IPS-NIHi11 (cell line): ENCODE measurements around the gene ZSCAN25.
"Not testable (repeated sequence)": the region's sequence is repeated elsewhere in the genome, so short reads cannot be mapped to it uniquely, and the experiment has no call there.

Source experiments
- DNase-seq: peaks from one replicate; pipeline ENCODE4 v3.0.0; 2012; ENCODE audit warnings: mixed read lengths, low spot score

The ZSCAN25 gene

DNA sequence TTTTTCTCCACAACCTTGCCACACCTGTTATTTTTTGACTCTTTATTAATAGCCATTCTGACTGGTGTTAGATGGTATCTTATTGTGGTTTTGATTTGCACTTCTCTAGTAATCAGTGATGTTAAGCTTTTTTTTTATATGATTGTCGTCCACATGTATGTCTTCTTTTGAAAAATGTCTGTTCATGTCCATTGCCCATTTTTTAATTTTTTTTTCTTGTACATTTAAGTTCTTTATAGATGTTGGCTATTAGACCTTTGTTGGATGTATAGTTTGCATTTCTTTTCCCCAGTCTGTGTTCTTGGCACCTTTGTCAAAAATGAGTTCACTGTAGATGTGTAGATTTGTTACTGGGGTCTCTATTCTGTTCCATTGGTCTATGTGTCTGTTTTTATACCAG, 28.8 kb downstream of the ZSCAN25 start:
- no peak for DNase-seq

DNA sequence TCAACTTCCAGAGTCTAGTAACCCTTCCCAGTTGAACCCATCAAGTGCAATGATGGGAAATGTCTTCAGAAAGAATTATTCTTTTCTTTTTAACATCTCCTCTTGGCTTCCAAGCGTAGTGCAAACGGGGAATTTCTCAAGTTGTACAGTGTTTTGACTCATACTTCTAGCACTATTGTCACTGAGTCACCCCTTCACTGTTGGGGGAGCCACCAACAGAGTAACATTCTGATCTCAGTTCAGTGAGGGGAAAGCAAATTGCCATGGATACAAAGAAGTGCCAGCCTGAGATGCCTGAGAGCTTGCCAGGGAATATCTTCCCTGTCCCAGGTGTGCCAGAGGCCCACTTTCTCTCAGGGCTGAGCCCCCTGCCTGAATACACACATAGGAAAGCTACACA, 32.1 kb downstream of the ZSCAN25 start:
- no peak for DNase-seq

- DNase-seq = no peak
Measured at GRCh38 chr7:99651290-99651689, 34.5 kb downstream of the ZSCAN25 start.

DNA sequence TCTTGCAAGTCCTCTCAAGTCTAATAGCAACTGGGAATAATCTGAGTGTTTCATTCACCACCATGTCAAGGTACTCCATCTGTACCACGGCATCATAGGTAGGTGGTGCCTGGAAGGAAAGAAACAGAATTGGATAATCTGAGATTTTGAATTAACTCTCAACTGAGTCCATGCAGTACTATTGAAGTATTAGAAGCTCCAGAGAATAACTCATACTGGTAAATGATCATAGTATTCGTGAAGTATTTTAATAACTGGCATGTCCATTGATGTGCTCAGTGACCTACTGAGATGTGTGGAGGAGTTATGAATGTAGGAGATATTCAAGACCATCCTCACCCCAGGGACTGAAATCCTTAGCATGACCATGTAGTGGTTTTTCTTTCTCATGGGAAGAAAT, 35.9 kb downstream of the ZSCAN25 start:
- DNase-seq = no peak

DNA sequence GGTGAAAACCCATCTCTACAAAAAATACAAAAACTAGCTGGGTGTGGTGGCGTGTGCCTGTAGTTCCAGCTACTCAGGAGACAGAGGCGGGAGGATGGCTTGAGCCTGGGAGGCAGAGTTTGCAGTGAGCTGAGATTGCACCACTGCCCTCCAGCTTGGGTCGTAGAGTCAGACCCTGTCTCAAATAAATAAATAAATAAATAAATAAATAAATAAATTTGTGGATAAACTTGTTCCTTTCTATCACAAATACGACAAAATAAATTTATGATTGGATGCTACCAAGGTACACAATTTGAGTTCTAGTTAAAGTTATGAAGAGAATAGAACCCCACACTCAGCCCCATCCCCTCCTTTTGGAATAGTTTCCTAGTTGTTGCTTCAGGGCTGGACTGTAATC, 36.5 kb downstream of the ZSCAN25 start:
- not testable (repeated sequence) for DNase-seq

DNA sequence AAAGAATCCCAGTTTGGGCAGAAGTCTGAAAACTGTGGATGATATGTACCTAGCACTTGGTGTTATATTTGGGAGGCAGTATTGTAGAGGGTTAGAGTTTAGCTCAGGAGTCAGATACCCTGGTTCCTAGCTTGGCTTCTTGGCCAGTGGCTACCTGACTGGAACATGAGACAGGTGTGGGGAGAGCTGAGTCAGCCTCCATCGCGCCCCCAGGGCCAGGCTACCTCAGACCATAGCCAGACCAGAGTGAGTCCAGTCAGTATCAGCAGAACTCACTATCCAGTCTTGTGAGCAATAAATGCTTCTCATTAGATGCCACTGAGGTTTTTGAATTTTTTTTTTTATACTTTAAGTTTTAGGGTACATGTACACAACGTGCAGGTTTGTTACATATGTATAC, 37.0 kb downstream of the ZSCAN25 start:
- no peak for DNase-seq

DNA sequence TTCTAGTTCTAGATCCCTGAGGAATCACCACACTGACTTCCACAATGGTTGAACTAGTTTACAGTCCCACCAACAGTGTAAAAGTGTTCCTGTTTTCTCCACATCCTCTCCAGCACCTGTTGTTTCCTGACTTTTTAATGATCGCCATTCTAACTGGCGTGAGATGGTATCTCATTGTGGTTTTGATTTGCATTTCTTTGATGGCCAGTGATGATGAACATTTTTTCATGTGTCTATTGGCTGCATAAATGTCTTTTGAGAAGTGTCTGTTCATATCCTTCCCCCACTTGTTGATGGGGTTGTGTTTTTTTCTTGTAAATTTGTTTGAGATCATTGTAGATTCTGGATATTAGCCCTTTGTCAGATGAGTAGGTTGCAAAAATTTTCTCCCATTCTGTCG, 37.9 kb downstream of the ZSCAN25 start:
- not testable (repeated sequence) for DNase-seq

- DNase-seq = not testable (repeated sequence)
Measured at GRCh38 chr7:99657879-99658278, 41.1 kb downstream of the ZSCAN25 start.

DNA sequence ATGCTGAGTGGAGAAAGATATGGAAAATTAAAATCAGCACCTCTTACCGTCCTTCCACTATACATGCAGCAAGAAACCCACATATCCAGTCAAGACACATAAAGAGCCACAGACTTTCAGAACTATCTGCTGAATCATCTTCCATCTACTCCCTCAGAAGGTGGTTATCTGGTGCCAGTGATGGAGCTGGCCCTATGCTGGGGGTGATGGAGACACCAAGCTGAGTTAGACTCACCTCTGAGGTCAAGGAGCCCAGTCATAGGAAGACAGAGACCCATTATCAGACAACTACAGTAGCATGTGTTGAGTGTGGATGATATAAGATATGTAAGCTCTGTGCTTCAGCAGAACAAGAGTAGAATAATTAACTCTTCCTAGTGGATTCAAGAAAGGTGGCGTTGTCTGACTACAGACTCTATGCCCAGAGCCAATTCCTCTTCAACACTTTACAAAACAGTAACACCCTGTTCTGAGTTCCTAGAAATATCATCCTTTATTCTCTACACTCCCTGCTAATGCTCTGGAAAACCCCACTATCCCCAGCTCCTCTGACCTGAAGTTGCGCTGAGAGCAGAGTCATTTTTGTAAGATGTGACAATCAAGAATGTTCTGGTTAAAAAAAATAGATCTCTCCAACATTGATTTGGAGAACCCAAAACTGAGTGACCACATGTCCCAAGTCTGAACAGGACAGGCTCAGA, 48.7 kb downstream of the ZSCAN25 start:
- no peak for DNase-seq

DNA sequence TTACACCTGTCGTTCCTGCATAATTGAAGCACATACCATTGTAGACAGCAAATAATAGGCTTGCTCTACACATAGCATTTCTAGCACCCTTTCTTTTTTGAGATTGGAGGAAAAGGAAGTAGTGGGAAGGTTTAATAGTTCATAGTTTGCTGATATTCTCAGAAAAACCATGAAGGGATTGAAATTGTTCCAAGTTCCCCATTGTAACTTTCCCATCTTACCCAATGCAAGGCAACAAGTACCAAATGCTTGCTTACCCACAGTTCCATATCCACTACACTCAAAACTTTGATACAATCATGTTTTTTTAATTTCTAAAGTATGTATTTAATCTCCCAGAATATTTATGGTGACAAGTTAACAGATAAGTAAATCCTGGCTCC, 49.3 kb downstream of the ZSCAN25 start:
- no peak for DNase-seq

DNA sequence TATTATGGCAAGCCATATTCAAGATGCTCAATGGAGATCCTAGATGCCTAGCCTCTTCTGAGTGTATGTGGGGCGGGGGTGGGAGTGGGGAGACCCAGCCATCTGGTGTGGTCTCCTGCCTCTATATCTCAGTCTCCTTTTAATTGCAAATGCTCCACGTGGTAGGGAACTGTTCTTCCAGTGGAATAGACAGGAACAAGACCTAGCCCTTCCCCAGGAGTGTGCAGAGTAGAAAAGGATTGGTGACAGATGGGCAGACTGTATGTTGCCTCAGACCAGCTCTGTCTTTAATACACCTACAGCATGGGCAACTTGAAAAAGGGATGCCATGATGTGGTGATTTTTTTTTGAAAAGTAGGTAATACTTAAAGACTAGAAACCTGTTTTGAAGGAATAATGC, 50.4 kb downstream of the ZSCAN25 start:
- DNase-seq = no peak

DNA sequence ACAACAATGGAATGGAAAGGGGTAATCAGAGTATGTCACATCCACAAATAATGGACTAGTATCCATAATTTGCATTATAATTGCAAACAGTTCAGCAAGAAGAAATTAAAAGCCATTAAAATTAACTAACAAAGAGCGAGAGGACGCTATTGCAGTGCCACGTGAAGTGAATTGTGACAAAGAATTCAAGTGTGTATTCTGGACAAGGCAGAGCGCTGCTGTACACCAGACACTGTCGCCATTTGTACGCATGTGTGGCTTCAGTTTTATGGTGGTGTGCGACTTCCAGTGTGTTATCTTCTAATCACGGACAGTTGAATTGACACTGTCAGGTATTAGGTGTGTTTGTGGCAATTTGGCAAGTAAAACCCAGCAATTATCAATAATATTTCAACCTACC, 51.8 kb downstream of the ZSCAN25 start:
- DNase-seq = no peak

DNA sequence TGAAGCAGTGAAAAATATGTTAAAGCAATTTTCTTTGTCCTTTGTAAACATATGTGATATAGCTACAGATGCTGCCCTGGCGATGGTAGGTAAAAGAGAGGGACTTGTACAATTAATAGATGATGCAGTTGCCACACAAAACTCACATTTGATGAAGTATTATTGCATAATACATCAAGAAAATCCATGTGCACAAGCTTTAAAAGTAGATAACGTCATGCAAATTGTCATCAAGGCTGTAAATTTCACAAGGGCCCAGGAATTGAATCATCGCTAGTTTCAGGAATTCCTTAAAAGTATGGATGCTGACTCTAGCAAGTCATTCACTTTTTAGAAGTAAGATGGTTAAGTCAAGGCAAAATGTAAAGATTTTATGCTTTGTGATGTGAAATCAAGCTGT, 53.0 kb downstream of the ZSCAN25 start:
- DNase-seq = no peak

GRCh38 chr7:99672573-99672972, 55.8 kb downstream of the ZSCAN25 start:
- DNase-seq = no peak

DNA sequence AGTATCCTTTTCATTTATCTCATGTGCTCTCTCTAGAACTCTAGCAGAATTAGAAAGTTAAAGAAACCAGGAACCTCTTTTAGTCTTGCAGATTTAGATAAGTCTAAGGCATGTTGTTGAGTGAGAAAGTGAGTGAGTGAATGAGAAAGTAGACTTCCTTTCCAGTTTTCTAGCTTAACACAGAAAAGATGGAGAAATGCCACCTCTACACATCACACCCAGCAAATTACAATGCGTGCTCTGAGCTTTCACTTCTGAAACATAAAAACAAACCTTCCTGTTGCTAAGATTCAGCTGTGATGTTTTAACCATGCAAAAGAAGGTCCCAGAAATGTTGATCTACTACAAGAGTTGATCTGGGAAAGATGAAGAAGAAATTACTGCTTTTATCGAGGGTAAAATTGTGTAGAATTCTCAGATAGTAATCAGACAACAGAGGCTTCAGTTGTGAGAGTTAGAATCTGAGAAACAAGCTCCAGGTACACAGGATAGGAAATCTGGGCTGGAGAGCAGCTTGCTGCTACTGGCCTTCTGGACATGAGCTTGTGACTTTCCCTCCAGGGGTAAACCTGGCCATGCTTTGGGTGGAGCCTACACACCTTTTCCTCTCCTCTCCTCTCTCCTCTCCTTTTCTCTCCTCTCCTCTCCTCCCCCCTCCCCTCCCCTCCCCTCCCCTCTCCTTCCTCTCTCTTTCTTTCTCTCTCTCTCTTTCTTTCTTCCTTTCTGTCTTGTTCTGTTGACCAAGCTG, 58.4 kb downstream of the ZSCAN25 start:
- no peak for DNase-seq

- DNase-seq = no peak
Measured at GRCh38 chr7:99677013-99677647, 60.4 kb downstream of the ZSCAN25 start.

DNA sequence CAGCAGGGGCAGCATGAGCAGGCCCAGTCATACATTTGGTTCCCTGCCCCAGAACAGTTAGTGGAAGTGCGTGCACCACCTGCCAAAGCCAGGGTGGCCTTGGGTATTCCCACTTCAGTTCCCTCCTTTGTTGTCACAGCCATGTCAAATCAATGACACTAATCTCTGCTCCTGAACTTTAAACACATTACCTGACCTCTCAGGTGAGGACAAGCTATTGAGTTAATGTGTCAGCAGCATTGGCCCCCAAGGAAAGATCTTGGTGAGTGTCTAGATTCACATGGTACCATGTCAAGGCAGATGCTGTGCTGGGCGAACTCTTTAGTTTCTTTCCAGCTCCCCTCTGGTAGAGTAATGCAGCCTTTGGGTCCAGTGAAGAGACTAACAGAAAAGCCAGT, 60.9 kb downstream of the ZSCAN25 start:
- no peak for DNase-seq

- peak; percentile 22 for DNase-seq
Measured at GRCh38 chr7:99679032-99679399, 62.3 kb downstream of the ZSCAN25 start.

DNA sequence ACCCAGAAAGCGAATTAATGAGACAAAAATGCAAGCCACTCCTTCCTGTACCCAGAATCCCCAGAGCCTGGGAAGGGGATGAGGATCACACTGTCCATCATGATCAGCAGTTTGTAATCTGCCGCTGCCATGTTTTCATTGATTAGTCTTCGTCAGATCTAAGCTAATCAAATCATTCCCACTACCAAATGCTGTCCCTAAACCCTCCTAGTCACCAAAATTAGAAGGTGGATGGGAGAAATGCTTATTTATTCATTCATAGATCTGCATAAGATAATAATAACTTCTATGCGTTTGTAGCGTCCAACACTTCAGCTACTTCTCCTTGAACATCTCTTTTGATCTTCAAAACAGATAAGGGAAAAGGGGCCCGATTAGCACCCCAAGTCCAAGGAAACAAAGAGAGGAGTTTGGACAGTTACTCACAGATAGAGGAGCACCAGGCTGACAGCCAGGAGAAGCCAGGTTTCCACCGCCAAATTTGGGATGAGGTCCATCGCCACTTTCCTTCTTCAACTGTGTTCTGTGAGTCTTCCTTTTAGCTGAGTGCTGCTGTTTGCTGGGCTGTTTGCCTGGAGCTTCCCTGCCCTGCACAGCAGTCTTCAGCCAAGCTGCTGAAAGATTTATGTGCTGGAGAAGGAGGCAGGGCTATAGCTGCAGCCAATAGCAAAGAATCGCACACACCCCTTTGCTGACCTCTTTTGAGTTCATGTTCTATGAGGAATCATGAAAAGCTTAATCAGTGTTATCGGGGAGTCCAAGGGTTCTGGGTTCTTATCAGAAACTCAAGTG, 62.9 kb downstream of the ZSCAN25 start, which contains the start of gene CYP3A5:
CYP3A5 (minus strand) TSS at position 597 of the 792 bp plus-strand sequence; CDS start at position 497, 100 bp downstream.
- DNase-seq = peak; percentile 41
